Fibroblast of villous mesenchyme (primary cell): ENCODE results near the gene UBE3C. TPM values are rescaled to one million over a fixed set of nuclear protein-coding genes. Genes with fewer than 3 reads are reported as not detected.
"Not testable (repeated sequence)": the region's sequence is repeated elsewhere in the genome, so short reads cannot be mapped to it uniquely, and the experiment has no call there.

Experiments used
- DNase-seq: peaks from one replicate; pipeline ENCODE4 v3.0.0-alpha.2; 2010; ENCODE audit warnings: low read depth
- H3K4me3 ChIP-seq: 2 replicates; pipeline ENCODE4 v1.5.1; 2011; ENCODE audit warnings: low read depth, mild to moderate bottlenecking, low read length
- CTCF ChIP-seq: IDR thresholded peaks from 2 replicates; pipeline ENCODE4 v1.5.1; 2012; ENCODE audit warnings: low read depth, mild to moderate bottlenecking, low read length; ENCODE audit not compliant: insufficient read depth
- total RNA-seq: library from RNA; depleted of rRNA; stranded (reverse); fragments of >200 nt; gene quantifications from 2 replicates; pipeline ENCODE4 v1.2.3, GENCODE V29; 2012

UBE3C gene
- total RNA-seq, 1 donor = 150 TPM

- no peak for TF ChIP-seq CTCF
- DNase-seq = no peak
- H3K4me3 ChIP-seq = no peak overlapping the region
Observed at GRCh38 chr7:157244516-157245294, 106.0 kb downstream of the UBE3C start.

GRCh38 chr7:157246052-157246451 lies 107.3 kb downstream of the UBE3C start:
- no peak overlapping the region for H3K4me3 ChIP-seq
- DNase-seq = no peak
- no peak for TF ChIP-seq CTCF

GRCh38 chr7:157248659-157249058 lies 109.9 kb downstream of the UBE3C start:
- no peak overlapping the region for H3K4me3 ChIP-seq
- DNase-seq = no peak
- TF ChIP-seq CTCF = no peak

- peak; percentile 81 for TF ChIP-seq CTCF
- H3K4me3 ChIP-seq = no peak overlapping the region
- peak; percentile 72 for DNase-seq
Observed at GRCh38 chr7:157250605-157251228, 112.0 kb downstream of the UBE3C start.

- DNase-seq, H3K4me3 ChIP-seq: not testable (repeated sequence)
Observed at GRCh38 chr7:157251817-157252216, 113.1 kb downstream of the UBE3C start.

GRCh38 chr7:157253850-157254249 lies 115.1 kb downstream of the UBE3C start:
- H3K4me3 ChIP-seq = no peak overlapping the region
- DNase-seq = no peak
- no peak for TF ChIP-seq CTCF

GRCh38 chr7:157254781-157255180 lies 116.1 kb downstream of the UBE3C start:
- not testable (repeated sequence) for H3K4me3 ChIP-seq, DNase-seq

- peak; percentile 63 for DNase-seq
Observed at GRCh38 chr7:157255201-157255606, 116.5 kb downstream of the UBE3C start.

More at GRCh38 chr7:157255201-157255606, 116.5 kb downstream of the UBE3C start:
- no peak overlapping the region for H3K4me3 ChIP-seq
- no peak for TF ChIP-seq CTCF
